Activated naive CD8-positive, alpha-beta T cell treated with anti-CD3 and anti-CD28 coated beads for 36 hours (primary cell): ENCODE results near the gene PHF21A. TPM values are rescaled to one million over a fixed set of nuclear protein-coding genes. Genes with fewer than 3 reads are reported as not detected.
A peak's percentile ranks its signal among the peaks of the same experiment; 100 is the strongest.

Experiments used
- DNase-seq: peaks from one replicate; pipeline ENCODE4 v3.0.0; 2021
- H3K27ac Mint-ChIP-seq: one replicate; pipeline ENCODE4 v1.8.0; 2022; ENCODE audit warnings: mild to moderate bottlenecking, moderate library complexity, mixed read lengths
- H3K27me3 Mint-ChIP-seq: one replicate; pipeline ENCODE4 v1.8.0; 2022; ENCODE audit warnings: mild to moderate bottlenecking, mixed read lengths
- H3K36me3 Mint-ChIP-seq: one replicate; pipeline ENCODE4 v1.8.0; 2021; ENCODE audit warnings: mild to moderate bottlenecking, mixed read lengths
- H3K4me1 Mint-ChIP-seq: one replicate; pipeline ENCODE4 v1.8.0; 2021; ENCODE audit warnings: mixed read lengths
- H3K4me3 Mint-ChIP-seq: one replicate; pipeline ENCODE4 v1.8.0; 2022; ENCODE audit warnings: mild to moderate bottlenecking, moderate library complexity, mixed read lengths
- H3K9me3 Mint-ChIP-seq: one replicate; pipeline ENCODE4 v1.8.0; 2022; ENCODE audit warnings: mixed read lengths
- total RNA-seq, 2 experiments: library from RNA; stranded (reverse); gene quantifications; one replicate each; pipeline ENCODE4 v1.2.3, GENCODE V29; 2021

PHF21A gene
- total RNA-seq, 2 experiments from 2014 or later = 24.8 to 29.7 TPM

DNA sequence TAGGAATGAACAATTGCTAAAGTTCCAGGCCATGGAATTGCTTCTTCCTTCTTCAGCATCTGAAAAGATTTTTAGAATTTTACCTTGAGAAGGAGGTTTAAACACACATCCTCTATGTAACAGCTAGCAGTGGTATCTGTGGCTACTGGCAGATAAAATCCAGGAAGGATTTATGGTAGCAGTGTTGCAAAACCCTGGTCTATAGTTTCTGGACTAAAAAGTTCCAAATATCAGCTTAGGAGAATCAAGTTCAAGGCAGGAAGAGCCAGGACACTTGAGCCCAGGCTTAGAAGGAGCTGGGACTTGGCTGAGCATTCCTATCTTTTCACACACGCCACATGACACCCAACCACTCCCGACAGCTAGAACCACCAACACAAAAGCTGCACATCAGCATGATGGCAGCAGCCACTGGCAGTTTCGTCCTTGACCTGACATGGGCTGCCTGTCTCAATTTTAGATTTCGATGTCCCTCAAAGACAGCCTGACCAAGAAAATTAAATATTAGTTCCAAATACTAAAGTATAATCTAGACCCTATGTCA is 184.7 kb downstream of the PHF21A start:
- no peak overlapping the region for H3K27ac Mint-ChIP-seq
- H3K36me3 Mint-ChIP-seq = no peaks in the 10 kb centered on the region
- DNase-seq = no peak
- H3K27me3 Mint-ChIP-seq = no peaks in the 10 kb centered on the region
- peaks cover 3% of the 10 kb centered on the region for H3K4me1 Mint-ChIP-seq
- no peak overlapping the region for H3K4me3 Mint-ChIP-seq
- no peaks in the 10 kb centered on the region for H3K9me3 Mint-ChIP-seq

- no peaks in the 10 kb centered on the region for H3K27me3 Mint-ChIP-seq
- H3K4me3 Mint-ChIP-seq = no peak overlapping the region
- H3K9me3 Mint-ChIP-seq = no peaks in the 10 kb centered on the region
- H3K36me3 Mint-ChIP-seq = no peaks in the 10 kb centered on the region
- peaks cover 6% of the 10 kb centered on the region for H3K4me1 Mint-ChIP-seq
- no peak overlapping the region for H3K27ac Mint-ChIP-seq
- DNase-seq = no peak
Observed at GRCh38 chr11:45935349-45936064, 185.7 kb downstream of the PHF21A start.

DNA sequence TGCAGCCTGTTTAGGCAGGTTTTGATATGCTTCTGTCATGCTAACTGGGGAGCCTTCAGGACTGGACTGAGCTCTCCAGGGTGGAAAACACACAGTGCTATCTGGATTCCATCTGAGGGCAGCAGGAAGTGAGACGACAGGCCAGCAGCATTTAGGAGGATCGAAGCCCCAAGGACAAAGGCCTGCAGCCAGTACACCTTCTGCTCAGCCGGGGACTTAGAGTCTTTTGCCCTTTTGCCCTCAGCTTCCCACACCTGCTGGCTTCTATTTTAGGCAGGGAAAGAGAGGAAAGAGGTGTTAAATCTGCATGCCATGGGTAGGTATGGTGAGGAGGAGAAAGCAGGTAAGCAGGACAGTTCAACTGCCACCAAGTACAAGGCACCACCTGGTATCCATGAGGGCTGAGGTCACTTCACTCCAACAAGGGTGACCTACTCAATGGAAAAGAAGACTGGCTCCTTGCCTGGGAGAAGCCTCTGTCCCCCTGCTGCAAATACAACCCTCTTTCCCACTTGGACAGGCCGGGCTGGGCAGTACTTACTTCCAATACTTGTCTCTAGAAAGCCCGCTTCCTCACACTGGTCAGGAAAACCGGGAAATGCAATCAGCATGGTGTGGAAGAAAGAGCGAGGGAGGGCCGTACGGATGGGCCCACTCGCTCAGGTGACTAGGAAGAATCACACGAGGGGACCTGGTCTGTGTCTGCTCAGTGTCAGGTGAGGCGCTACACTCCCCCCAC is 186.5 kb downstream of the PHF21A start:
- no peak for DNase-seq
- no peaks in the 10 kb centered on the region for H3K27me3 Mint-ChIP-seq
- no peak overlapping the region for H3K4me3 Mint-ChIP-seq
- H3K9me3 Mint-ChIP-seq = no peaks in the 10 kb centered on the region
- no peak overlapping the region for H3K27ac Mint-ChIP-seq
- peaks cover 14% of the 10 kb centered on the region for H3K4me1 Mint-ChIP-seq
- H3K36me3 Mint-ChIP-seq = no peaks in the 10 kb centered on the region

GRCh38 chr11:45933846-45934579 is 187.2 kb downstream of the PHF21A start:
- no peak for DNase-seq
- Mint-ChIP-seq H3K27me3 (no peaks in the 10 kb centered on the region), H3K27ac (no peak overlapping the region), H3K9me3 (no peaks in the 10 kb centered on the region), H3K4me3 (no peak overlapping the region), H3K36me3 (no peaks in the 10 kb centered on the region), H3K4me1 (peaks cover 15% of the 10 kb centered on the region)

GRCh38 chr11:45933131-45933831 is 188.0 kb downstream of the PHF21A start:
- peaks cover 15% of the 10 kb centered on the region for H3K4me1 Mint-ChIP-seq
- no peaks in the 10 kb centered on the region for H3K36me3 Mint-ChIP-seq
- H3K27me3 Mint-ChIP-seq = no peaks in the 10 kb centered on the region
- H3K4me3 Mint-ChIP-seq = no peak overlapping the region
- H3K9me3 Mint-ChIP-seq = no peaks in the 10 kb centered on the region
- no peak for DNase-seq
- no peak overlapping the region for H3K27ac Mint-ChIP-seq

GRCh38 chr11:45932217-45932616 is 189.0 kb downstream of the PHF21A start:
- no peak for DNase-seq
- Mint-ChIP-seq H3K9me3 (no peaks in the 10 kb centered on the region), H3K4me3 (peak overlapping the region; percentile 25), H3K36me3 (no peaks in the 10 kb centered on the region), H3K27me3 (no peaks in the 10 kb centered on the region), H3K27ac (no peak overlapping the region), H3K4me1 (peaks cover 19% of the 10 kb centered on the region)

GRCh38 chr11:45931739-45932138 is 189.5 kb downstream of the PHF21A start:
- Mint-ChIP-seq H3K9me3 (no peaks in the 10 kb centered on the region), H3K4me3 (no peak overlapping the region), H3K4me1 (peaks cover 19% of the 10 kb centered on the region), H3K36me3 (no peaks in the 10 kb centered on the region), H3K27ac (peak overlapping the region; percentile 39), H3K27me3 (no peaks in the 10 kb centered on the region)
- DNase-seq = no peak

DNA sequence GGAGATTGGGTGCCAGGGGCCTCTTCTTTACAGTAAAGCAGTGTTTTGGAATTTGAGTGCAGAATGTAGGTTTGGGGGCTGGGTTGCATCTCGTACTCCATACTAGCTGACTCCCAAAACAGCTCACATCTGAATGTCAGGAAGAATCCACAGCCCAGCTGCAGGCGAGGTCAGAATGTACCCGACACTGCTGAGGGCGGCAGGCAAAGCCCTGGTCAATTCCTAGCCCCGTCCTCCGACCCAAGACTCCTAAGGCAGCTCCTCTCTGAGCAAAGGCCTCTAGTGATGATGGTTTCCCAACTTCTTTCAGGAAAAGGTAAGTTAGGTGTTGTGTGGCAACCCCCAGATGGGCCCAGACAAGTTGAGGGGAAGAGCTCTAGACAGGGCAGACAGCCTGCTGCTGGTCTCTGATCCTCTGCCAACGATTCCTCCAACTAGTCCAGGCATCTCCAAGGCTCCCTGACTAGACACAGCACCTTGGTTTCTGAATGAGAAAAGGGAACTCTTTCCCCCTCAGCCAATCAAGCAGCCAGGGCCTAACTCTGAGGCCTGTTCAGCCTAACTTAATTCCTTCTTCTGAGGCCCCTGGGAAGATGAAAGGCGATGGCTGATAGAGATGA is 190.2 kb downstream of the PHF21A start:
- no peak for DNase-seq
- Mint-ChIP-seq H3K36me3 (no peaks in the 10 kb centered on the region), H3K27ac (no peak overlapping the region), H3K4me1 (peaks cover 19% of the 10 kb centered on the region), H3K27me3 (no peaks in the 10 kb centered on the region), H3K9me3 (no peaks in the 10 kb centered on the region), H3K4me3 (no peak overlapping the region)

- peak overlapping the region; percentile 72 for H3K27ac Mint-ChIP-seq
- no peaks in the 10 kb centered on the region for H3K9me3 Mint-ChIP-seq
- H3K27me3 Mint-ChIP-seq = no peaks in the 10 kb centered on the region
- peak; percentile 34 for DNase-seq
- no peaks in the 10 kb centered on the region for H3K36me3 Mint-ChIP-seq
- peaks cover 19% of the 10 kb centered on the region for H3K4me1 Mint-ChIP-seq
- peak overlapping the region; percentile 32 for H3K4me3 Mint-ChIP-seq
Observed at GRCh38 chr11:45930031-45930794, 191.0 kb downstream of the PHF21A start.

DNA sequence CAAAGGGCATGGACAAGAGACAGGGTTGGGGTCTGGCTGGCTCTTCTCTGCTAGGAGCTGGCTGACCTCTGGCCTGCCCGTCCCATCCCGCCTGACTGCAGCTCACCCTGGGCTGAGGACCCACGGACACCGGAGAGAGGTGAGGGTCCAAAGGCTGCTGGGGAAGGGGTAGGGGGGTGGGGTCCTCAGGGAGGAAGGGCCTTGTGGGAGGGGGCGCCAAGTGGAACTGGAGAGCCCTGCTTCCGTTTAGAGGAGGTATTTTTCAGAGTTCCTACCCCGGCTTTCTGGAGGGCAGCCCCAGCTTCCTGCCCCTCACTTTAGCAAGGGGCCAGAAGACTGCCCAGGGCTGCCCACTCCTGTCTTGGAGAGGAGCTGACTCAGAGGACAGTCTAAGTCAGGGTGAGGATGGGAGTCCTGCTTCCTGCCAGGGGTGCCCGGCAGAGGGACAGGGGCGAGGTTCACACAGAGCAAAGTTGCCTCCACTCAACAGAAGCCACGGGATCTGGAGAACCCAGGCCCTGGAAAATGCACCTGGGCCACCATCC is 191.7 kb downstream of the PHF21A start:
- H3K9me3 Mint-ChIP-seq = no peaks in the 10 kb centered on the region
- peaks cover 19% of the 10 kb centered on the region for H3K4me1 Mint-ChIP-seq
- no peaks in the 10 kb centered on the region for H3K36me3 Mint-ChIP-seq
- H3K27me3 Mint-ChIP-seq = no peaks in the 10 kb centered on the region
- H3K4me3 Mint-ChIP-seq = peak overlapping the region; percentile 32
- peak overlapping the region; percentile 72 for H3K27ac Mint-ChIP-seq
- no peak for DNase-seq

DNA sequence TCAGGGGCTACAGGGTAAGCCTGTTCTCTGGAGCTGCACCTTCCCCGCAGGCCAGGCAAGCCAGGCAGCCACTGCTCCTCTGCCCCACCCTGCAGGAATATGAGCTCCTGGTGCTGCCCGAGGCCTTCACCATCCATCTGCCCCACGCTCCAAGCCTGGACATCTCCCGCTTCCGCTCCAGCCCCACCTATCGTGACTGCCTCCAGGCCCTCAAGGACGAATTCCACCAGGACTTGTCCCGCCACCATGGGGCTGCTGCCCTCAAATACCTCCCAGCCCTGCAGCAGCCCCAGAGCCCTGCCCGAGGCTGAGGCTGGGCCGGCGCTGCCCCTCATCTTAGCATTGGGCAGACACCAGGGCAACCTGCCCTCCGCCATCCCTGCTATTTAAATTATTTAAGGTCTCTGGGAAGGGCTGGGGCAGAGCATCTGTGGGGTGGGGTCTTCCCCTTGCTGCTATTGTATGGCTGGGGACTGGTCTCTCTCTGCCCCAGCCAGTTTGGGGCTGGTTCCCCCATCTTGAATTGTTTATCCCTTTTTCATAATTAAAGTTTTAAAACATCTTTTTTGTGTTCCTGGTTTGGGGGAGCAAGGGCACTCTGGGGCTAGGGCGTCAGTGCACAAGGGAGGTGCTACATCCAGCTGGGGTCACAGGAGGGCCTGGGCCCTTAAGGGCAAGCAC is 192.6 kb downstream of the PHF21A start:
- no peak overlapping the region for H3K27ac Mint-ChIP-seq
- no peak for DNase-seq
- no peak overlapping the region for H3K4me3 Mint-ChIP-seq
- H3K4me1 Mint-ChIP-seq = peaks cover 19% of the 10 kb centered on the region
- no peaks in the 10 kb centered on the region for H3K27me3 Mint-ChIP-seq
- no peaks in the 10 kb centered on the region for H3K36me3 Mint-ChIP-seq
- no peaks in the 10 kb centered on the region for H3K9me3 Mint-ChIP-seq

GRCh38 chr11:45927684-45928413 is 193.4 kb downstream of the PHF21A start:
- no peaks in the 10 kb centered on the region for H3K9me3 Mint-ChIP-seq
- DNase-seq = no peak
- peaks cover 4% of the 10 kb centered on the region for H3K27me3 Mint-ChIP-seq
- no peaks in the 10 kb centered on the region for H3K36me3 Mint-ChIP-seq
- H3K4me3 Mint-ChIP-seq = no peak overlapping the region
- no peak overlapping the region for H3K27ac Mint-ChIP-seq
- peaks cover 19% of the 10 kb centered on the region for H3K4me1 Mint-ChIP-seq

- H3K27me3 Mint-ChIP-seq = peaks cover 4% of the 10 kb centered on the region
- no peak overlapping the region for H3K27ac Mint-ChIP-seq
- no peak for DNase-seq
- peaks cover 18% of the 10 kb centered on the region for H3K4me1 Mint-ChIP-seq
- H3K36me3 Mint-ChIP-seq = no peaks in the 10 kb centered on the region
- no peaks in the 10 kb centered on the region for H3K9me3 Mint-ChIP-seq
- H3K4me3 Mint-ChIP-seq = no peak overlapping the region
Observed at GRCh38 chr11:45927332-45927683, 193.9 kb downstream of the PHF21A start.
